Hematopoietic multipotent progenitor cell treated with erythropoietin and hydrocortisone succinate and interleukin-3 and kit ligand, for 15 days (in vitro differentiated cells): ENCODE data around the gene ATP11B.
A peak's percentile ranks its signal among the peaks of the same experiment; 100 is the strongest.
"Not testable (repeated sequence)": the region's sequence is repeated elsewhere in the genome, so short reads cannot be mapped to it uniquely, and the experiment has no call there.

ENCODE experiments used
- DNase-seq: peaks from one replicate; pipeline ENCODE4 v3.0.0-alpha.2; 2015; ENCODE audit warnings: low spot score

ATP11B gene

GRCh38 chr3:182837855-182838454, 44.7 kb downstream of the ATP11B start:
- peak; percentile 65 for DNase-seq

GRCh38 chr3:182843478-182843877, 50.2 kb downstream of the ATP11B start:
- no peak for DNase-seq

GRCh38 chr3:182848906-182849305, 55.6 kb downstream of the ATP11B start:
- no peak for DNase-seq

GRCh38 chr3:182855076-182855475, 61.8 kb downstream of the ATP11B start:
- no peak for DNase-seq

GRCh38 chr3:182861348-182861747, 68.0 kb downstream of the ATP11B start:
- peak; percentile 29 for DNase-seq

- no peak for DNase-seq
These were observed 69.0 kb downstream of the ATP11B start for GRCh38 chr3:182862159-182862860.

- DNase-seq, result no peak
These were observed 75.8 kb downstream of the ATP11B start for GRCh38 chr3:182869059-182869458.

GRCh38 chr3:182870917-182871316, 77.6 kb downstream of the ATP11B start:
- not testable (repeated sequence) for DNase-seq

- DNase-seq, result no peak
These were observed 85.8 kb downstream of the ATP11B start for GRCh38 chr3:182879031-182879611.

- DNase-seq, result no peak
These were observed 93.2 kb downstream of the ATP11B start for GRCh38 chr3:182886497-182886896.

- no peak for DNase-seq
These were observed 96.8 kb downstream of the ATP11B start for GRCh38 chr3:182889948-182890629.

- no peak for DNase-seq
These were observed 98.1 kb downstream of the ATP11B start for GRCh38 chr3:182891364-182891763.

- no peak for DNase-seq
These were observed 98.9 kb downstream of the ATP11B start for GRCh38 chr3:182892226-182892625.

GRCh38 chr3:182895513-182896112, 102.3 kb downstream of the ATP11B start:
- DNase-seq, result no peak

- no peak for DNase-seq
These were observed 103.2 kb downstream of the ATP11B start for GRCh38 chr3:182896553-182896952.

GRCh38 chr3:182902236-182902635, 108.9 kb downstream of the ATP11B start:
- DNase-seq, result no peak

GRCh38 chr3:182904164-182904563, 110.9 kb downstream of the ATP11B start:
- no peak for DNase-seq

- DNase-seq, result no peak
These were observed 112.3 kb downstream of the ATP11B start for GRCh38 chr3:182905623-182906022.

GRCh38 chr3:182906036-182906435, 112.7 kb downstream of the ATP11B start:
- DNase-seq, result no peak

- no peak for DNase-seq
These were observed 115.2 kb downstream of the ATP11B start for GRCh38 chr3:182908471-182908870.

- DNase-seq, result peak; percentile 67
These were observed 116.2 kb downstream of the ATP11B start for GRCh38 chr3:182909318-182910040.
